OCI-LY3 (cell line): ENCODE results near the gene NKAIN2.
A peak's percentile ranks its signal among the peaks of the same experiment; 100 is the strongest.

Experiments
- H2AFZ ChIP-seq: fragments of 200-600, 300-600 bp; shearing (Covaris generic); 2 replicates; pipeline ENCODE4 v1.6.0; 2014; ENCODE audit warnings: antibody characterized with exemption, low read depth, low read length
- H3K27ac ChIP-seq: fragments of 200-600, 300-600 bp; sonication (generic); 2 replicates; pipeline ENCODE4 v1.5.1; 2014; ENCODE audit warnings: mild to moderate bottlenecking, low read length, moderate library complexity, mixed read lengths
- H3K27me3 ChIP-seq: fragments of 200-600, 300-600 bp; sonication (generic); 2 replicates; pipeline ENCODE4 v1.6.1; 2014; ENCODE audit warnings: low read depth, low read length, mixed read lengths
- H3K36me3 ChIP-seq: fragments of 200-600, 300-600 bp; sonication (generic); replicated peaks from 2 replicates; pipeline ENCODE3; 2014; ENCODE audit warnings: low read depth, low read length, mixed read lengths
- H3K4me1 ChIP-seq: fragments of 300-600, 200-600 bp; sonication (generic); 2 replicates; pipeline ENCODE4 v1.6.1; 2014; ENCODE audit warnings: low read length, mixed read lengths
- H3K4me2 ChIP-seq: fragments of 200-600, 300-600 bp; sonication (generic); 2 replicates; pipeline ENCODE4 v1.6.1; 2014; ENCODE audit warnings: low read length, mixed read lengths
- H3K4me3 ChIP-seq: fragments of 300-600, 200-600 bp; sonication (generic); 2 replicates; pipeline ENCODE4 v1.5.1; 2014; ENCODE audit warnings: antibody characterized with exemption, mild to moderate bottlenecking, low read length, moderate library complexity
- H3K79me2 ChIP-seq: fragments of 300-600, 200-600 bp; shearing (Covaris generic); 2 replicates; pipeline ENCODE4 v1.6.1; 2014; ENCODE audit warnings: mild to moderate bottlenecking, low read length, mixed read lengths
- H3K9ac ChIP-seq: fragments of 300-600, 200-600 bp; shearing (Covaris generic); 2 replicates; pipeline ENCODE4 v1.6.0; 2014; ENCODE audit warnings: mild to moderate bottlenecking, low read length, moderate library complexity
- H3K9me3 ChIP-seq: fragments of 200-600, 300-600 bp; shearing (Covaris generic); 2 replicates; pipeline ENCODE4 v1.6.1; 2014; ENCODE audit warnings: low read length, mixed read lengths; ENCODE audit not compliant: insufficient read depth
- H4K20me1 ChIP-seq: fragments of 200-600, 300-600 bp; sonication (generic); 2 replicates; pipeline ENCODE4 v1.6.1; 2016; ENCODE audit warnings: low read length, mixed read lengths; ENCODE audit not compliant: insufficient read depth
- CTCF ChIP-seq: fragments of 200-600, 300-600 bp; sonication (generic); IDR thresholded peaks from 2 replicates; pipeline ENCODE4 v1.5.1; 2014; ENCODE audit warnings: antibody characterized with exemption, low read length, low read depth
- EZH2phosphoT487 ChIP-seq: fragments of 200-600 bp; shearing (Covaris generic); IDR thresholded peaks from 2 replicates; pipeline ENCODE4 v1.6.1; 2018; ENCODE audit warnings: antibody characterized with exemption, mixed run types, low read depth

NKAIN2 gene

DNA sequence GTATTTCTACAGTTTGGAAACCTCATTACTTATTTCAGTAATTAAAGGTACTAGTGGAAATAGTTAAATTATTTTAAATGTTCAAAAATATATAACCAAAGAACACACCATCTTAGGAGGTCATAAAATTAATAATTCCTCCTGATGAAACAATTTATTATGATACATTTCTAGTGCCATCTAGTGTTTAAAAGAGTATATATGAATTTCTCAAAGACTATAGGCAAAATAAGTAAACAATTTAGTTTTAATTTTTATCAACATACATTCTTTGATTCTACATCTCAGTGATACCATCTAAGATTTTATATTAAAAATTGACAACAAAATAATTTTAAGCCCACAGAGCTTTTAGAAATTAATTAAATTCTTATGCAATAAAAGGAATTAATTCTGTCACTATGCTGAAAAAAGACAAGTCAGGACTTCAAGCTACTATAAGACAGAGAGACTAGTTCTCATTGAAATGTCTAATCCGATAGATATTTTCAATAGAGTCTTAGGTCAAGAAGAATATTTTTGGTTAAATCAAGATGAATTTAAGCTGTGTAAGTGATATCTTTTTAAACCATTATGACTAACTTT is 1050.8 kb downstream of the NKAIN2 start:
- TF ChIP-seq CTCF (peak; percentile 27), EZH2phosphoT487 (no peak)
- H3K9ac ChIP-seq, result no peak overlapping the region
- no peaks in the 10 kb centered on the region for H3K9me3 ChIP-seq

DNA sequence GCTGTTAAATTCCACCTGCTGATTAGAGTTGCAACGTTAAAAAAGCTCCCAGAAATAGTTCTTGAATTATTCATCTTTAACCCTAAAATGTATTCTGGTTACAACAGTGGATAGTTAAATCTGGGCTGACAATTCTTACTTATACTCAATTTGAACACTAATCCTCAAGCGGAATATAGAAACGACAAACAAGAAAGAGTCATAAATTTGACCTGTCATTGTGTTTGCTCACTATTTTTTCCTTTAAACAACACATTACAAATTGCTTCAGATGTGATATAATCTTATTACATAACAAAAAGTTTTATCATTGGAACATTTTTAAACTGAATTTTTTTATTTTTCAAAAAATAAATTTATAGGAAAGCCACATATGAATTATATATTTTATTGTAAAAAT is 1054.1 kb downstream of the NKAIN2 start:
- Histone ChIP-seq H3K27me3 (no peaks in the 10 kb centered on the region), H3K36me3 (no peaks in the 10 kb centered on the region), H3K27ac (no peak overlapping the region), H3K4me3 (no peak overlapping the region), H3K4me1 (no peaks in the 10 kb centered on the region), H3K9ac (no peak overlapping the region), H3K9me3 (no peaks in the 10 kb centered on the region), H3K79me2 (no peaks in the 10 kb centered on the region), H4K20me1 (no peaks in the 10 kb centered on the region), H3K4me2 (no peak overlapping the region), H2AFZ (no peak overlapping the region)
- TF ChIP-seq CTCF (no peak), EZH2phosphoT487 (no peak)

More for the DNA sequence above, 1050.8 kb downstream of the NKAIN2 start:
- Histone ChIP-seq H4K20me1 (no peaks in the 10 kb centered on the region), H3K36me3 (no peaks in the 10 kb centered on the region), H2AFZ (no peak overlapping the region), H3K27ac (no peak overlapping the region), H3K4me3 (no peak overlapping the region), H3K4me1 (no peaks in the 10 kb centered on the region), H3K4me2 (no peak overlapping the region), H3K79me2 (no peaks in the 10 kb centered on the region), H3K27me3 (no peaks in the 10 kb centered on the region)

DNA sequence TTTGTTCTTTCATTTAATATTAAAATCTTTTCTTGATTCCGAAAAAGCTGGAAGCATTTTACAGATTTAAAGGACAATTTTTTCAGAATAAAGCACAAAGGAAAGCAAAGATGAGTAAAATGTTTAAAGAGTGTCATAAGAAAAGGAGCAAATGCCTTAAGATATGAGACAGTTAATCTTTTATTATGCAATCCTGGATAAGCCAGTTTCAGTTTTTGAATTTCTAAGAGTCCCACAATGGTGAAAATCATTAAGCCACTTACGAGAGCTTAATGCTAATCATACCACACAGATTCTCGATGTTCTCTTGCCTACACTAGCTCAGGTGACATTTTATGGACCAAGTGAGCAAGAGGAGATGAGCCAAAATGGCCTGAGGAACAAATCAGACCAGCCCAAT is 1054.9 kb downstream of the NKAIN2 start:
- Histone ChIP-seq H4K20me1 (no peaks in the 10 kb centered on the region), H2AFZ (no peak overlapping the region), H3K27me3 (no peaks in the 10 kb centered on the region), H3K4me1 (no peaks in the 10 kb centered on the region), H3K9me3 (no peaks in the 10 kb centered on the region), H3K79me2 (no peaks in the 10 kb centered on the region), H3K4me2 (no peak overlapping the region), H3K4me3 (no peak overlapping the region), H3K9ac (no peak overlapping the region), H3K27ac (no peak overlapping the region), H3K36me3 (no peaks in the 10 kb centered on the region)
- TF ChIP-seq EZH2phosphoT487 (no peak), CTCF (no peak)

DNA sequence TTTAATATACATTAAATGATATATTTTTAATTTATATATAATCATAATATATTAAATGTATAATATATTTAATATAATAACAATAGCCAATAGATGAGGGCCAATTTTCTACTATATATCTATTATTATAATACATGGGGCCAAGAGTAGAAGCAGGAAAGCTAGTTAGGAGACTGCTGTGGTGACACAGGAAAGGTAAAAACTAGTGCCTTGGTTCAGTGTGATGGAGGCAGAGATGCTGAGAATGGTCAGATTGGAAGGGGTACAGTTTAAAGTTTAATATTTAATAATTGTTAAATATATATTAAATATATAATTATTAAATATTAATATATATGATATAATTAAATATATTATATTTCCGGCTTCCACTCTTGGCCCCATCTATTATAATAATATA is 1055.7 kb downstream of the NKAIN2 start:
- no peaks in the 10 kb centered on the region for H3K9me3 ChIP-seq
- TF ChIP-seq CTCF (no peak), EZH2phosphoT487 (no peak)
- no peaks in the 10 kb centered on the region for H3K79me2 ChIP-seq
- no peaks in the 10 kb centered on the region for H3K27me3 ChIP-seq
- H3K36me3 ChIP-seq, result no peaks in the 10 kb centered on the region
- H4K20me1 ChIP-seq, result no peaks in the 10 kb centered on the region
- no peak overlapping the region for H3K9ac ChIP-seq
- no peak overlapping the region for H3K27ac ChIP-seq
- H3K4me2 ChIP-seq, result no peak overlapping the region
- H3K4me1 ChIP-seq, result no peaks in the 10 kb centered on the region
- H2AFZ ChIP-seq, result no peak overlapping the region
- no peak overlapping the region for H3K4me3 ChIP-seq
